ENCODE data around the gene NEBL. TPM values are rescaled to one million over a fixed set of nuclear protein-coding genes. Genes with fewer than 3 reads are reported as not detected.

NEBL gene
- total RNA-seq, 2 donors from 2014 or later, result 14.1 to 26.6 TPM

GRCh38 chr10:20912969-20913368, 15.9 kb upstream of the NEBL start:
- Histone ChIP-seq H3K9me3 (no peaks in the 10 kb centered on the region), H3K36me3 (no peaks in the 10 kb centered on the region), H3K4me1 (no peaks in the 10 kb centered on the region), H3K9ac (ENCODE audit: low read depth in 2 of 2, low read length in 2 of 2) (no peak overlapping the region), H3K4me3 (no peak overlapping the region), H3K27ac (no peak overlapping the region), H3K27me3 (no peaks in the 10 kb centered on the region)
- TF ChIP-seq CTCF (IDR thresholded peaks at IDR 0.05), result no peak
- intact Hi-C loops (cut with DNase I), result no loop called here
- no peak for DNase-seq

DNA sequence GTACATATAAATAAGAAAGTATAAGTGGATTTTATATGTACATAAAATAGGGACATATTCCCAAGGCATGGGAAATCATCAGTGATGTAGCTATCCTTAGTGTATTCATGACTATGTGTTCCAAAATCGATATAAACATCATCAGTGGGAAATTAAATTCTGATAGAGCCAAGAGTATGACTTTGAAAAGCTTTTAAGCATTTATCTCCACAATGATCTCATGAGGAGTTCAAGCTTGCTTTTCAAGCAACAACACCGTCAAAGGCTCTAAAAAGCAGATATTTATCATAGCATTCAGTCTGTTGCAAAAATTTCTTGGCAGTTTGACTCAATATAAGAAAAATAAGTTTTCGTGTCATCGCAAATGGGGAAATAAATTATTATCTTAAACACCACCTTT, 14.5 kb upstream of the NEBL start:
- Histone ChIP-seq H3K4me3 (no peak overlapping the region), H3K36me3 (no peaks in the 10 kb centered on the region), H3K9me3 (no peaks in the 10 kb centered on the region), H3K9ac (ENCODE audit: low read depth in 2 of 2, low read length in 2 of 2) (no peak overlapping the region), H3K4me1 (no peaks in the 10 kb centered on the region), H3K27ac (no peak overlapping the region), H3K27me3 (no peaks in the 10 kb centered on the region)
- intact Hi-C loops (cut with DNase I), result no loop called here
- no peak for DNase-seq
- no peak for TF ChIP-seq CTCF (IDR thresholded peaks at IDR 0.05)

- intact Hi-C loops (cut with DNase I), result no loop called here
- DNase-seq, result no peak
- Histone ChIP-seq H3K9ac (ENCODE audit: low read depth in 2 of 2, low read length in 2 of 2) (no peak overlapping the region), H3K36me3 (no peaks in the 10 kb centered on the region), H3K4me1 (no peaks in the 10 kb centered on the region), H3K27me3 (no peaks in the 10 kb centered on the region), H3K9me3 (no peaks in the 10 kb centered on the region), H3K27ac (no peak overlapping the region), H3K4me3 (no peak overlapping the region)
- no peak for TF ChIP-seq CTCF (IDR thresholded peaks at IDR 0.05)
Measured at GRCh38 chr10:20909801-20910200, 12.7 kb upstream of the NEBL start.

- DNase-seq, result no peak
- intact Hi-C loops (cut with DNase I), result no loop called here
- H3K27ac ChIP-seq, result no peak overlapping the region
- no peak for TF ChIP-seq CTCF (IDR thresholded peaks at IDR 0.05)
- H3K4me1 ChIP-seq, result no peaks in the 10 kb centered on the region
- no peak overlapping the region for H3K4me3 ChIP-seq
- H3K9me3 ChIP-seq, result no peaks in the 10 kb centered on the region
- no peaks in the 10 kb centered on the region for H3K36me3 ChIP-seq
- no peak overlapping the region for H3K9ac ChIP-seq (ENCODE audit: low read depth in 2 of 2, low read length in 2 of 2)
- H3K27me3 ChIP-seq, result no peaks in the 10 kb centered on the region
Measured at GRCh38 chr10:20908391-20908790, 11.3 kb upstream of the NEBL start.

DNA sequence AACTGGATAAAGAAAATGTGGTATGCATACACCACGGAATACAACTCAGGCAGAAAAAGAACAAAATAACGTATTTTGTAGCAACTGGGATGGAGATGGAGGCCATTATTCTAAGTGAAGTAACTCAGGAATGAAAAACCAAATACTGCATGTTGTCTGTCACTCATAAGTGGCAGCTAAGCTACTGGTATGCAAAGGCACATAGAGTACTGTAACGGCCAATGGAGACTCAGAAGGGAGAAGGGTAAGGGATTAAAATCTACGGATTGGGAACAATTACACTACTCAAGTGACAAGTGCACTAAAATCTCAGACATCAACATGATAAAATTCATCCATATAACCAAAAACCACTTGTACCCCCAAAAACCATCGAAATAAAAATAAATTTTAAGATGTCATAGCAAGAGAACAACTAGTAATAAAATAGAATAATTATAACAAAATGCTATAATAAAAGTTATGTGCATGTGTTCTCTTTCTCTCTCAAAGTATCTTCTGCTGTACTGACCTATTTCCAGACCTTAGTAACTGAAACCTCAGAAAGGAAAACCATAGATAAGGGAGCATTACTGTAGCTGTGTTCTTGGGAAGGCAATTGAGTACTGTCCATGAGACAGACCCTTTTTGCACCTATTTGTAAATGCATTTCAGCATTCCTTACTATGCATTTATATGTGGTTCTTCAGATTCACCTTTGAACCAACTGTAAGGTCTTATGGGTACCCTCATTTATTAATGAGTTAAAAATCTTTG, 6.7 kb upstream of the NEBL start:
- no peak for DNase-seq
- H3K4me1 ChIP-seq, result no peaks in the 10 kb centered on the region
- no peak overlapping the region for H3K9ac ChIP-seq (ENCODE audit: low read depth in 2 of 2, low read length in 2 of 2)
- H3K27me3 ChIP-seq, result no peaks in the 10 kb centered on the region
- H3K27ac ChIP-seq, result no peak overlapping the region
- H3K4me3 ChIP-seq, result no peak overlapping the region
- H3K9me3 ChIP-seq, result no peaks in the 10 kb centered on the region
- no peaks in the 10 kb centered on the region for H3K36me3 ChIP-seq
- TF ChIP-seq CTCF (IDR thresholded peaks at IDR 0.05), result no peak
- intact Hi-C loops (cut with DNase I), result no loop called here

Measured in colonic mucosa (tissue), 4 donors.